K562 (cell line): Measurements from ENCODE around the gene TNIP1. TPM values are rescaled to one million over a fixed set of nuclear protein-coding genes. Genes with fewer than 3 reads are reported as not detected.
A peak's percentile ranks its signal among the peaks of the same experiment; 100 is the strongest.

Experiments used
- ATAC-seq: fragments of 200-7000 bp; cut with Tn5 transposase; 3 replicates; pipeline ENCODE4 v1.9.1; 2020; ENCODE audit warnings: moderate library complexity
- BruUV-seq: library from RNA; stranded (reverse); fragments of 400-500 nt; replicated peaks from 2 replicates; lab custom pipeline; 2021; lab: Mats Ljungman, UMichigan
- CTCF ChIA-PET: fragments of 300-600 bp; formaldehyde crosslinking; extraction: SDS; loops from one replicate; lab custom pipeline; 2021; ENCODE audit warnings: low intra/inter-chr PET ratio; lab: Yijun Ruan, JAX
- POLR2A ChIA-PET: fragments of 300-600, 350-650 bp; sonication (Branson Sonifier 250); formaldehyde crosslinking; extraction: SDS; loops from one replicate; lab custom pipeline; 2021; ENCODE audit warnings: antibody characterized with exemption, inconsistent platforms; lab: Yijun Ruan, JAX
- DNase-seq, 4 experiments: peaks; one replicate each; pipeline versions ENCODE4 v3.0.0 to v3.0.0-alpha.2; 2011 to 2018; ENCODE audit warnings: low spot score in 3 of 4, mixed read lengths in 3 of 4; ENCODE audit errors: extremely low read depth in 1 of 4
- FAIRE-seq: peaks from 2 replicates; lab custom pipeline; 2011; peaks lifted over from hg19 to GRCh38; lab: Jason Lieb, UNC
- H2AFZ ChIP-seq: 2 replicates; pipeline ENCODE4 v1.6.0; 2011; ENCODE audit warnings: low read depth, low read length, control low read depth, inconsistent platforms
- H3K27ac ChIP-seq: fragments of 200-600 bp; 3 replicates; pipeline ENCODE4 v1.8.0; 2011; ENCODE audit warnings: low read depth, mild to moderate bottlenecking, control low read depth, inconsistent platforms, low read length, moderate library complexity, mixed read lengths; ENCODE audit errors: extremely low read depth
- H3K27me3 ChIP-seq, 2 experiments: fragments of 300-600 bp in 1 of 2; 2 replicates in 1 of 2; 3 replicates in 1 of 2; pipeline versions ENCODE4 v1.6.0 to v1.8.0; 2011; ENCODE audit warnings: inconsistent platforms in 2 of 2, low read length in 2 of 2, mild to moderate bottlenecking in 1 of 2, mixed read lengths in 1 of 2, moderate library complexity in 1 of 2; ENCODE audit not compliant: control insufficient read depth in 2 of 2, insufficient read depth in 2 of 2
- H3K36me3 ChIP-seq: fragments of 300-600 bp; 3 replicates; pipeline ENCODE4 v1.8.0; 2011; ENCODE audit warnings: mild to moderate bottlenecking, low read length, inconsistent platforms; ENCODE audit not compliant: control insufficient read depth, insufficient read depth
- H3K4me1 ChIP-seq, 2 experiments: fragments of 200-600 bp in 1 of 2; replicated peaks in 1 of 2; 2 replicates in 1 of 2; 3 replicates in 1 of 2; pipeline versions ENCODE4 v1.5.1 to v1.8.0; 2011; ENCODE audit warnings: inconsistent platforms in 2 of 2, low read length in 2 of 2, mild to moderate bottlenecking in 1 of 2, mixed read lengths in 1 of 2, moderate library complexity in 1 of 2; ENCODE audit not compliant: control insufficient read depth in 2 of 2, insufficient read depth in 2 of 2
- H3K4me2 ChIP-seq: 2 replicates; pipeline ENCODE4 v1.6.1; 2011; ENCODE audit warnings: low read length, control low read depth, inconsistent platforms, mixed read lengths; ENCODE audit not compliant: insufficient read depth
- H3K4me3 ChIP-seq: fragments of 200-600 bp; sonication (generic), shearing (Covaris generic); 2 replicates; pipeline ENCODE4 v1.5.1; 2016; ENCODE audit warnings: control low read depth, inconsistent platforms
- H3K79me2 ChIP-seq: fragments of 200-600 bp; 3 replicates; pipeline ENCODE4 v1.8.0; 2011; ENCODE audit warnings: low read length, inconsistent platforms; ENCODE audit not compliant: control insufficient read depth, insufficient read depth
- H3K9ac ChIP-seq, 2 experiments: 2 replicates each; pipeline versions ENCODE4 v1.6.0 to v1.6.1; 2011; ENCODE audit warnings: low read depth in 2 of 2, low read length in 2 of 2, control low read depth in 1 of 2, inconsistent platforms in 1 of 2, mild to moderate bottlenecking in 1 of 2, mixed read lengths in 1 of 2; ENCODE audit not compliant: insufficient read depth in 1 of 2
- H3K9me1 ChIP-seq: one replicate; pipeline ENCODE4 v1.6.0; 2011; ENCODE audit warnings: inconsistent platforms, mild to moderate bottlenecking, low read length, moderate library complexity; ENCODE audit not compliant: control insufficient read depth, insufficient read depth
- H3K9me3 ChIP-seq: replicated peaks from 2 replicates; pipeline ENCODE4 v1.5.1; 2011; ENCODE audit warnings: low read depth, low read length, inconsistent platforms; ENCODE audit not compliant: control insufficient read depth, insufficient read depth
- H4K20me1 ChIP-seq: replicated peaks from 2 replicates; pipeline ENCODE4 v1.6.1; 2011; ENCODE audit warnings: low read length, inconsistent platforms, mixed read lengths; ENCODE audit not compliant: control insufficient read depth, insufficient read depth
- CBX3 ChIP-seq, 2 experiments: IDR thresholded peaks; 1 replicate in 1 of 2; 2 replicates in 1 of 2; pipeline ENCODE4 v1.6.1; 2012; ENCODE audit warnings: inconsistent platforms in 2 of 2, low read length in 2 of 2, borderline replicate concordance in 1 of 2, control low read depth in 1 of 2
- CEBPB ChIP-seq: fragments of 450-650 bp; IDR thresholded peaks from 2 replicates; pipeline ENCODE4 v1.6.1; 2016; ENCODE audit warnings: missing genetic modification characterization, missing compliant biosample characterization
- CREB1 ChIP-seq, 2 experiments: sonication (generic) in 1 of 2; formaldehyde crosslinking in 1 of 2; IDR thresholded peaks; 2 replicates each; pipeline versions ENCODE4 v1.6.1 to v1.8.0; 2012 to 2022; ENCODE audit warnings: inconsistent platforms in 1 of 2, mild to moderate bottlenecking in 1 of 2, missing genetic modification reagents in 1 of 2, moderate library complexity in 1 of 2
- E2F6 ChIP-seq, 2 experiments: IDR thresholded peaks; 2 replicates each; pipeline ENCODE4 v1.6.1; 2011; ENCODE audit warnings: borderline replicate concordance in 1 of 2, control low read depth in 1 of 2, low read depth in 1 of 2, low read length in 1 of 2, mild to moderate bottlenecking in 1 of 2, mixed read lengths in 1 of 2, moderate library complexity in 1 of 2; ENCODE audit not compliant: insufficient read depth in 1 of 2, insufficient read length in 1 of 2, poor library complexity in 1 of 2, severe bottlenecking in 1 of 2; ENCODE audit errors: extremely low read depth in 1 of 2
- GABPA ChIP-seq: fragments of 200-800 bp; sonication (Bioruptor generic); conservative IDR thresholded peaks from 2 replicates; pipeline ENCODE4 v1.6.1; 2016; ENCODE audit warnings: low read depth, missing genetic modification characterization, missing compliant biosample characterization
- GATA2 ChIP-seq: sonication (generic); formaldehyde crosslinking; IDR thresholded peaks from 2 replicates; pipeline ENCODE4 v1.4.0; 2020; ENCODE audit warnings: mild to moderate bottlenecking, missing genetic modification reagents
- ID3 ChIP-seq, 2 experiments: fragments of 250-450 bp in 1 of 2; fragments of 450-650 bp in 1 of 2; sonication (Bioruptor Pico) in 1 of 2; IDR thresholded peaks; 2 replicates each; pipeline versions ENCODE4 v1.6.1 to v1.8.0; 2016 to 2021; ENCODE audit warnings: mild to moderate bottlenecking in 2 of 2, moderate library complexity in 2 of 2, missing compliant biosample characterization in 1 of 2, missing genetic modification characterization in 1 of 2
- JUND ChIP-seq, 2 experiments: IDR thresholded peaks; 2 replicates in 1 of 2; 3 replicates in 1 of 2; pipeline ENCODE4 v1.6.1; 2011; ENCODE audit warnings: borderline replicate concordance in 2 of 2, low read depth in 2 of 2, low read length in 2 of 2, improper control_type of control experiment in 1 of 2, missing biosample characterization in 1 of 2, missing genetic modification characterization in 1 of 2, missing genetic modification reagents in 1 of 2
- NFE2 ChIP-seq: IDR thresholded peaks from 2 replicates; pipeline ENCODE4 v1.6.1; 2014; ENCODE audit warnings: antibody characterized with exemption, low read depth
- NFE2L1 ChIP-seq: fragments of 450-650 bp; IDR thresholded peaks from 2 replicates; pipeline ENCODE4 v1.6.1; 2016; ENCODE audit warnings: missing genetic modification characterization, low read depth, mild to moderate bottlenecking, missing compliant biosample characterization, moderate library complexity, borderline replicate concordance
- PHF20 ChIP-seq: fragments of 450-650 bp; IDR thresholded peaks from 2 replicates; pipeline ENCODE4 v1.6.1; 2018; ENCODE audit not compliant: partially characterized antibody
- PHTF2 ChIP-seq: fragments of 250-450 bp; sonication (Bioruptor Pico); IDR thresholded peaks from 2 replicates; pipeline ENCODE4 v1.5.0; 2021; ENCODE audit warnings: mild to moderate bottlenecking
- SAFB ChIP-seq: fragments of 200-400 bp; formaldehyde crosslinking; IDR thresholded peaks from 2 replicates; pipeline ENCODE4 v1.6.1; 2017; ENCODE audit warnings: low read depth, low read length, borderline replicate concordance
- VEZF1 ChIP-seq: fragments of 200-800 bp; sonication (Bioruptor generic); IDR thresholded peaks from 2 replicates; pipeline ENCODE4 v1.6.1; 2017; ENCODE audit warnings: missing genetic modification characterization, missing compliant biosample characterization
- ZEB2 ChIP-seq: fragments of 450-650 bp; IDR thresholded peaks from 2 replicates; pipeline ENCODE4 v1.6.1; 2016
- ZNF175 ChIP-seq: fragments of 200-800 bp; sonication (Bioruptor generic); IDR thresholded peaks from 2 replicates; pipeline ENCODE4 v1.6.1; 2016; ENCODE audit warnings: low read depth, mild to moderate bottlenecking, missing genetic modification characterization, missing compliant biosample characterization
- ZNF197 ChIP-seq: fragments of 200-800 bp; sonication (Bioruptor generic); IDR thresholded peaks from 2 replicates; pipeline ENCODE4 v1.6.1; 2016; ENCODE audit warnings: low read depth, missing genetic modification characterization, missing compliant biosample characterization
- ZNF41 ChIP-seq: fragments of 250-450 bp; sonication (Bioruptor Pico); conservative IDR thresholded peaks from 2 replicates; pipeline ENCODE4 v1.4.0; 2020; ENCODE audit warnings: mild to moderate bottlenecking
- WGBS: fragments of 100-300 bp; shearing (Covaris generic); methylation state at CpG from one replicate; pipeline ENCODE4 v1.1.6; 2016; ENCODE audit warnings: low coverage, mixed read lengths; ENCODE audit not compliant: insufficient coverage; ENCODE audit errors: missing lambda C conversion rate; 5-methylcytosine and 5-hydroxymethylcytosine counted together
- in situ Hi-C: fragments of 300-500 bp; cut with MboI; formaldehyde crosslinking; loops from 4 replicates; pipeline ENCODE4 v1.15.0; 2018; ENCODE audit warnings: inconsistent platforms, mixed read lengths
- intact Hi-C: fragments of 100-400 bp; cut with micrococcal nuclease; formaldehyde crosslinking; loops from 2 replicates; pipeline ENCODE4 v1.14.2; 2022
- polyA plus RNA-seq, 8 experiments: library from polyadenylated mRNA; depleted of rRNA in 4 of 8; stranded (reverse) in 5 of 8; unstranded in 3 of 8; fragments of >200 nt; fragmentation: Nextera tagmentation in 2 of 8; fragmentation: Illumina TruSeq in 1 of 8; extraction: Ambion mirVana in 2 of 8; extraction: Trizol in 1 of 8; gene quantifications; 2 replicates each; pipeline versions ENCODE4 v1.2.1 to v1.2.3, GENCODE V29; 2011 to 2014; ENCODE audit warnings: inconsistent platforms in 1 of 8, missing spikeins in 1 of 8
- total RNA-seq, 7 experiments: library from RNA; depleted of rRNA in 6 of 7; stranded (reverse); fragments of >200 nt in 6 of 7; fragmentation: Illumina TruSeq in 2 of 7; extraction: Trizol in 2 of 7; gene quantifications; 2 replicates each; pipeline versions ENCODE4 v1.2.1 to v1.2.3, GENCODE V29; 2011 to 2021; ENCODE audit warnings: low replicate concordance in 1 of 7

The TNIP1 gene
- total and polyA plus RNA-seq, 9 of the 15 experiments (the other 6 are each of a cell fraction or from before 2014, with no cell fraction given) = 0.46 to 41.0 (median 24.6) TPM

GRCh38 chr5:151016700-151017099, 64.1 kb downstream of the TNIP1 start:
- FAIRE-seq = no peak
- Histone ChIP-seq H3K36me3 (no peaks in the 10 kb centered on the region), H4K20me1 (no peaks in the 10 kb centered on the region), H3K4me3 (no peak overlapping the region), H3K4me2 (peak overlapping the region; percentile 68), H3K9me1 (no peaks in the 10 kb centered on the region), H3K79me2 (no peaks in the 10 kb centered on the region), H3K27me3 (no peaks in the 10 kb centered on the region), H3K27ac (peak overlapping the region; percentile 83), H3K9ac (peak overlapping the region; percentile 20 to 54; a peak in 3 of 4 replicates), H3K4me1 (peaks cover 12 to 43% of the 10 kb centered on the region in 2 experiments), H2AFZ (peak overlapping the region; percentile 84), H3K9me3 (no peaks in the 10 kb centered on the region)
- ChIA-PET CTCF (no interaction called here), POLR2A (interaction anchor here (0.8 to 2.5 kb wide), 5 partner anchors 10 to 112 kb away, joined by 3 to 11 read pairs (median 4); partner anchors contain the start of gene ZNF300)
- intact Hi-C loops = no loop called here
- WGBS = 36% methylated on average over 5 of the region's 5 CpGs
- DNase-seq = no peak
- BruUV-seq = no TSS peak
- in situ Hi-C loops = no loop called here
- peak; percentile 4 for ATAC-seq
- TF ChIP-seq ZNF41 (CRISPR knock-in tag) (no peak), CEBPB (tag) (peak; percentile 44; the same call in 1 of the 2 replicates), CBX3 (IDR thresholded peaks at IDR 0.05; ENCODE audit: borderline replicate concordance in 1 of 2, low read length in 2 of 2) (no peak), SAFB (no peak), PHF20 (no peak), JUND (IDR thresholded peaks at IDR 0.05; ENCODE audit: borderline replicate concordance, low read depth, low read length) (no peak), JUND (tag; IDR thresholded peaks at IDR 0.05; ENCODE audit: borderline replicate concordance, low read depth, low read length) (0 out of 3 replicates have a peak, but pooled peaks have one; percentile 20), NFE2L1 (tag) (no peak), E2F6 (IDR thresholded peaks at IDR 0.05; ENCODE audit: borderline replicate concordance in 1 of 2, extremely low read depth in 1 of 2, insufficient read depth in 1 of 2, insufficient read length in 1 of 2, low read depth in 1 of 2, low read length in 1 of 2, poor library complexity in 1 of 2, severe bottlenecking in 1 of 2) (no peak), ZEB2 (no peak), CREB1 (IDR thresholded peaks at IDR 0.05) (no peak), CREB1 (CRISPR knock-in tag; IDR thresholded peaks at IDR 0.05) (no peak), ZNF175 (CRISPR knock-in tag) (no peak), NFE2 (no peak), ID3 (CRISPR knock-in tag; IDR thresholded peaks at IDR 0.05) (no peak), ID3 (tag; IDR thresholded peaks at IDR 0.05) (no peak), ZNF197 (CRISPR knock-in tag) (0 out of 2 replicates have a peak, but pooled peaks have one; percentile 30), VEZF1 (peak; percentile 1; the same call in 1 of the 2 replicates), GATA2 (CRISPR knock-in tag) (no peak), PHTF2 (CRISPR knock-in tag) (no peak), GABPA (tag) (peak; percentile 5; the same call in 1 of the 2 replicates)
